Pancreas (tissue), 10 donors: Measurements from ENCODE around the gene HDAC4. TPM values are rescaled to one million over a fixed set of nuclear protein-coding genes. Genes with fewer than 3 reads are reported as not detected.
A peak's percentile ranks its signal among the peaks of the same experiment; 100 is the strongest.

Experiments
- ATAC-seq, 4 donors: fragments of 200-7000 bp; cut with Tn5 transposase; one replicate each; pipeline versions ENCODE4 v1.8.0 to v1.9.1; 2020; ENCODE audit warnings: mild to moderate bottlenecking in 4 of 4, moderate library complexity in 4 of 4
- DNase-seq, 6 donors: peaks; one replicate each; pipeline ENCODE4 v3.0.0-alpha.2; 2020
- FAIRE-seq: peaks from 2 replicates; lab custom pipeline; 2012; peaks lifted over from hg19 to GRCh38; lab: Jason Lieb, UNC
- H3K27ac ChIP-seq, 4 donors: fragments of 200-600 bp; sonication (generic); 1 replicate in 3 of 4; 2 replicates in 1 of 4; pipeline versions ENCODE4 v1.5.0 to v1.8.0; 2020
- H3K27me3 ChIP-seq, 4 donors: fragments of 200-600 bp; one replicate each; pipeline ENCODE4 v1.8.0; 2021
- H3K36me3 ChIP-seq, 3 donors: fragments of 200-600 bp; sonication (generic) in 1 of 3; one replicate each; pipeline versions ENCODE4 v1.5.0 to v1.8.0; 2020 to 2021
- H3K4me1 ChIP-seq, 3 donors: fragments of 200-600 bp; one replicate each; pipeline ENCODE4 v1.8.0; 2021
- H3K4me3 ChIP-seq, 4 donors: fragments of 200-600 bp; sonication (generic) in 2 of 4; one replicate each; pipeline versions ENCODE4 v1.5.0 to v1.8.0; 2020 to 2021
- H3K9me3 ChIP-seq, 4 donors: fragments of 200-600 bp; one replicate each; pipeline ENCODE4 v1.8.0; 2021
- CTCF ChIP-seq, 4 donors: fragments of 200-600 bp; sonication (generic) in 3 of 4; IDR thresholded peaks; one replicate each; pipeline versions ENCODE4 v1.5.0 to v1.8.0; 2021; ENCODE audit warnings: antibody characterized with exemption in 4 of 4
- WGBS, 2 donors: extraction: QIAGEN DNeasy Blood & Tissue Kit; methylation state at CpG; one replicate each; pipeline ENCODE4 v1.1.7; 2013; 5-methylcytosine and 5-hydroxymethylcytosine counted together
- intact Hi-C, 3 donors: fragments of 100-400 bp; cut with DNase I; formaldehyde crosslinking; loops; one replicate each; pipeline versions ENCODE4 v1.11.1 to v1.14.2; 2022
- polyA plus RNA-seq, 2 donors: library from polyadenylated mRNA; stranded (reverse); fragments of 200-250 nt; gene quantifications; one replicate each; pipeline ENCODE4 v1.2.3, GENCODE V29; 2013
- total RNA-seq, 6 donors: library from RNA; stranded (reverse); fragmentation: NEBNext Ultra II Directional in 4 of 6; extraction: Animal tissue kit (Norgen Biotek cat#: 25700) in 4 of 6; gene quantifications; one replicate each; pipeline versions ENCODE4 v1.2.1 to v1.2.4, GENCODE V29; 2021 to 2023
- donor health status: healthy with polysubstance abuse.
- donor health status: DM: no; HTN: no; CAD: no; lungs with moderate emphysema.
- donor health status: DM: no; HTN: no; CAD: no.
- donor health status: control.
- donor health status: control.
- donor health status: Bipolar disorder and iron deficiency.
- donor health status: DM: yes; HTN: yes; CAD: no.
- donor health status: DM: no; HTN: no; CAD: no.
- donor health status: DM: no; HTN: no; CAD: no.
- donor health status: DM: yes; HTN: yes; CAD: no.

HDAC4 gene
- total and polyA plus RNA-seq, 8 donors = 8.2 to 31.8 (median 16.6) TPM

GRCh38 chr2:239082425-239082824, 318.4 kb downstream of the HDAC4 start:
- Histone ChIP-seq H3K4me1 (no peaks in the 10 kb centered on the region), H3K27ac (no peak overlapping the region), H3K9me3 (no peaks in the 10 kb centered on the region), H3K27me3 (no peaks in the 10 kb centered on the region), H3K4me3 (no peak overlapping the region), H3K36me3 (peaks cover 0 to 4% (median 0%) of the 10 kb centered on the region in 3 donors)
- DNase-seq = no peak
- 85 to 88% methylated on average over 14 of the region's 14 CpGs for WGBS, 2 donors
- no peak for FAIRE-seq
- intact Hi-C loops = no loop called here
- TF ChIP-seq CTCF (IDR thresholded peaks at IDR 0.05) = no peak
- ATAC-seq = no peak

GRCh38 chr2:239081622-239082021, 319.2 kb downstream of the HDAC4 start:
- no peaks in the 10 kb centered on the region for H3K27me3 ChIP-seq
- no peak overlapping the region for H3K27ac ChIP-seq
- TF ChIP-seq CTCF (IDR thresholded peaks at IDR 0.05) = no peak
- no peaks in the 10 kb centered on the region for H3K4me1 ChIP-seq
- WGBS, 2 donors = 86 to 87% methylated on average over 18 of the region's 18 CpGs
- DNase-seq = peak in 2 of 6 donors; percentile 2 to 27
- ATAC-seq = no peak
- no peaks in the 10 kb centered on the region for H3K9me3 ChIP-seq
- peaks cover 0 to 10% (median 0%) of the 10 kb centered on the region in 3 donors for H3K36me3 ChIP-seq
- intact Hi-C loops = no loop called here
- FAIRE-seq = no peak
- no peak overlapping the region for H3K4me3 ChIP-seq

- Histone ChIP-seq H3K4me1 (no peaks in the 10 kb centered on the region), H3K4me3 (no peak overlapping the region), H3K27ac (no peak overlapping the region), H3K36me3 (peaks cover 0 to 10% (median 0%) of the 10 kb centered on the region in 3 donors), H3K9me3 (no peaks in the 10 kb centered on the region), H3K27me3 (no peaks in the 10 kb centered on the region)
- ATAC-seq (no peak), DNase-seq (peak in 1 of 6 donors; percentile 56), FAIRE-seq (no peak)
- WGBS, 2 donors = 92 to 95% methylated on average over 19 of the region's 19 CpGs
- TF ChIP-seq CTCF (IDR thresholded peaks at IDR 0.05) = no peak
- intact Hi-C loops = no loop called here
Observed at GRCh38 chr2:239081046-239081445, 319.8 kb downstream of the HDAC4 start.

GRCh38 chr2:239079671-239080294, 321.0 kb downstream of the HDAC4 start:
- no peak for FAIRE-seq
- DNase-seq = no peak
- Histone ChIP-seq H3K27ac (no peak overlapping the region), H3K9me3 (no peaks in the 10 kb centered on the region), H3K27me3 (no peaks in the 10 kb centered on the region), H3K4me1 (no peaks in the 10 kb centered on the region), H3K4me3 (no peak overlapping the region), H3K36me3 (peaks cover 0 to 10% (median 0%) of the 10 kb centered on the region in 3 donors)
- ATAC-seq = no peak
- no peak for TF ChIP-seq CTCF (IDR thresholded peaks at IDR 0.05)
- intact Hi-C loops = no loop called here
- 81 to 95% methylated on average over 16 of the region's 16 CpGs for WGBS, 2 donors
